ENCODE measurements around the gene PCP4. TPM values are rescaled to one million over a fixed set of nuclear protein-coding genes. Genes with fewer than 3 reads are reported as not detected.

PCP4 gene
- total RNA-seq, 1 donor from 2014 or later = not detected

DNA sequence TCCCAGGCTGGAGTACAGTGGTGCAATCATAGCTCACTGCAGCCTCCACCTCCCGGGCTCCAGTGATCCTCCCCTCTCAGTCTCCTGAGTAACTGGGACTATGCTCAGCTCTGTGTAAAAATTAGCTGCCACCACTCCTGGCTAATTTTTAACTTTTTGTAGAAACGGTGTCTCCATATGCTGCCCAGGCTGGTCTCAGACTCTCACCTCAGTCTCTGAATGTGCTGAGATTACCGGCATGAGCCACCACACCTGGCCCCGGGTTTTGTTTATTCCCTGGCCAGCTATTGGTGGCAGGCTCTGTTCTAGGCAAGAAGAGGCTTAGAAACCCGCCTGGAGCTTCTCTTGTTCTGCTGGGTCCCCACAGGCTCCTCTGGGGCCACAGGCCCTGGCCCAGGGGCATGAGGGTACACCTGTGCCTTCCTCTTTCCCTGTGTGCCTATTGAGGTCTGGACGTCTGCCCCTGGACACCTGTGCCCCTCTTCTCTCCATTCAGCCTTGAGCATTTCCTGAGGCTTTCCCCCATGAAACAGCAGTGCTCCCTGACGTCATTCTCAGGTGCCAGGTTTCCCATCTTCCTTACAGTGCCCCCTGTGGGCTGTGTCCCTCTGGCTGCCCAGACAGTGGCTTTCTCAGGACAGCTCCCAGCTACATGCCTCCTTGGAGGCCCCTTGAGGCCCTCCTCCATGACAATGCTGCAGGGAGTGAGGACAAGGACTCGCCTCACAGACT is 57.5 kb downstream of the PCP4 start:
- Mint-ChIP-seq H3K27ac (ENCODE audit: unreplicated experiment) (no peak overlapping the region), H3K4me3 (ENCODE audit: unreplicated experiment) (no peak overlapping the region), H3K36me3 (ENCODE audit: low read depth, unreplicated experiment) (no peaks in the 10 kb centered on the region), H3K27me3 (ENCODE audit: unreplicated experiment) (peaks cover 2% of the 10 kb centered on the region), H3K9me3 (ENCODE audit: unreplicated experiment) (peaks cover 4% of the 10 kb centered on the region), H3K4me1 (ENCODE audit: unreplicated experiment) (no peaks in the 10 kb centered on the region)
- TF ChIP-seq, protein P1, sequence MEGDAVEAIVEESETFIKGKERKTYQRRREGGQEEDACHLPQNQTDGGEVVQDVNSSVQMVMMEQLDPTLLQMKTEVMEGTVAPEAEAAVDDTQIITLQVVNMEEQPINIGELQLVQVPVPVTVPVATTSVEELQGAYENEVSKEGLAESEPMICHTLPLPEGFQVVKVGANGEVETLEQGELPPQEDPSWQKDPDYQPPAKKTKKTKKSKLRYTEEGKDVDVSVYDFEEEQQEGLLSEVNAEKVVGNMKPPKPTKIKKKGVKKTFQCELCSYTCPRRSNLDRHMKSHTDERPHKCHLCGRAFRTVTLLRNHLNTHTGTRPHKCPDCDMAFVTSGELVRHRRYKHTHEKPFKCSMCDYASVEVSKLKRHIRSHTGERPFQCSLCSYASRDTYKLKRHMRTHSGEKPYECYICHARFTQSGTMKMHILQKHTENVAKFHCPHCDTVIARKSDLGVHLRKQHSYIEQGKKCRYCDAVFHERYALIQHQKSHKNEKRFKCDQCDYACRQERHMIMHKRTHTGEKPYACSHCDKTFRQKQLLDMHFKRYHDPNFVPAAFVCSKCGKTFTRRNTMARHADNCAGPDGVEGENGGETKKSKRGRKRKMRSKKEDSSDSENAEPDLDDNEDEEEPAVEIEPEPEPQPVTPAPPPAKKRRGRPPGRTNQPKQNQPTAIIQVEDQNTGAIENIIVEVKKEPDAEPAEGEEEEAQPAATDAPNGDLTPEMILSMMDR (IDR thresholded peaks at IDR 0.05; ENCODE audit: unreplicated experiment) = no peak
- no peak for DNase-seq (ENCODE audit: low spot score)

DNA sequence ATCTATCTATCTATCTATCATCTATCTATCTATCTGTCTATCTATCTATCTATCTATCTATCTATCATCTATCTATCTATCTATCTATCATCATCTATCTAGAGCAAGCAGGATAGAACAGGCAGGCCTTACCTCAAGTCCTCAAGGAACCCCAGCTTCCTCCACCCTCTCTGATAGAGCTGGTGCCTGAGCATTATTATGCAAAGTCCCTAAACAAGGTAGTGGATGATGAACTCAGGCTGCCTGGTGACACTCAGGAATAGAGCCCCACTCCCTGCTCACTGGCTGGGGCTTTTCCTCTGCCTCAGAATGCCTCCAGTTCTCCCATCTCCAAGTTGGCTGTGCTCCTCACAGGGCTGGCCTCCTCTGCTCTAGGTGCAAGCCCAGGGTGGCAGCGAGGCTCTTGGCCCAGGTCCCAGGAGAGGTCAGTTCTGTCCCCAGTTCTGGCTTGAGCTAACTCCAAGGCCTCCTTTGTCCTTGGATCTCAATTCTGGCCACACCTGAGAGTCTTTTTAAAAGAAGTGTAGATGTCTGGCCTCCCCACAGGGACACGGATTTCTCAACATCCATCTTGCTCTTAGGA is 60.2 kb downstream of the PCP4 start:
- Mint-ChIP-seq H3K27ac (ENCODE audit: unreplicated experiment) (no peak overlapping the region), H3K4me3 (ENCODE audit: unreplicated experiment) (no peak overlapping the region), H3K27me3 (ENCODE audit: unreplicated experiment) (no peaks in the 10 kb centered on the region), H3K9me3 (ENCODE audit: unreplicated experiment) (peaks cover 13% of the 10 kb centered on the region), H3K4me1 (ENCODE audit: unreplicated experiment) (no peaks in the 10 kb centered on the region), H3K36me3 (ENCODE audit: low read depth, unreplicated experiment) (no peaks in the 10 kb centered on the region)
- TF ChIP-seq, protein P1 (IDR thresholded peaks at IDR 0.05; ENCODE audit: unreplicated experiment) = no peak
- DNase-seq (ENCODE audit: low spot score) = no peak

DNA sequence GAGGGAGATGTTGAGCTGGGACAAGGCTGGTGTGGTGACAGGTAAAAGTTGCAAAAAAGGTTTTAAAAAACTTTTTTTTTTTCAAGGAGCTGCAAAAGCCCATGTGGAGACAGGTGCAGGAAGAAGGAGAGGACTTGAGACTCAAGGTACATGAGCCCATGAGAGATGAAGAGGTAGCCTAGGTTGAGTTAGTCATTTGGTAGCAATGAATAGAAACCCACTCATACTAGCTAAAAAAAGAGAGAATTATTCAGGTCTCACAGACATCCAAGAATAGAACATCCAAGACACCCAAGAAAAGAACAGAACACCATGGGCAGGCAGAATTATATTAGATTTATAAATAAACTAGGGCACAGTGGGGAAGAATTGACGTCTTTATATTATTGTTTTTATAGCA is 65.1 kb downstream of the PCP4 start:
- no peaks in the 10 kb centered on the region for H3K4me1 Mint-ChIP-seq (ENCODE audit: unreplicated experiment)
- H3K4me3 Mint-ChIP-seq (ENCODE audit: unreplicated experiment) = no peak overlapping the region
- H3K9me3 Mint-ChIP-seq (ENCODE audit: unreplicated experiment) = peaks cover 16% of the 10 kb centered on the region
- no peak for DNase-seq (ENCODE audit: low spot score)
- TF ChIP-seq, protein P1 (IDR thresholded peaks at IDR 0.05; ENCODE audit: unreplicated experiment) = no peak
- peaks cover 4% of the 10 kb centered on the region for H3K36me3 Mint-ChIP-seq (ENCODE audit: low read depth, unreplicated experiment)
- H3K27ac Mint-ChIP-seq (ENCODE audit: unreplicated experiment) = no peak overlapping the region
- H3K27me3 Mint-ChIP-seq (ENCODE audit: unreplicated experiment) = no peaks in the 10 kb centered on the region

DNA sequence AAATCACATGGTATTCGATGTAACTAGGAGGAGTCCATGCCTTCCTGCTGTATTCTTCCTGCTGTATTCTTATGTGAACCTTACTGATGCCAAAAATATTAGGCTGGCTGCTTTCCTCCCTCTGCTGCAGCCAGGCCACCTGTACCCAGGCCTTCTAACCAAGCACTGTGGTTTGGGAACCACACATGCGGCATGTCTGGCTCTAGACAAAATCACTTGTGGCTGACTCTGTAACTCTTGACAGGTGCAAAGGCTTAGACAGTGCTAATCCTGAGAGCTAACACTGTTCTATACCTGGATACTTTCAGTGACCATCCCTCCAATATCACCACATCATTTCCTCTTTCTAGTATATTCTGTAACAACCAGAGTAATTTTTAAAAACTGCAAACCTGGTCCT is 67.7 kb downstream of the PCP4 start:
- TF ChIP-seq, protein P1 (IDR thresholded peaks at IDR 0.05; ENCODE audit: unreplicated experiment) = no peak
- no peak overlapping the region for H3K4me3 Mint-ChIP-seq (ENCODE audit: unreplicated experiment)
- no peak for DNase-seq (ENCODE audit: low spot score)
- H3K9me3 Mint-ChIP-seq (ENCODE audit: unreplicated experiment) = peaks cover 15% of the 10 kb centered on the region
- H3K27me3 Mint-ChIP-seq (ENCODE audit: unreplicated experiment) = peaks cover 5% of the 10 kb centered on the region
- no peak overlapping the region for H3K27ac Mint-ChIP-seq (ENCODE audit: unreplicated experiment)
- peaks cover 4% of the 10 kb centered on the region for H3K36me3 Mint-ChIP-seq (ENCODE audit: low read depth, unreplicated experiment)
- no peaks in the 10 kb centered on the region for H3K4me1 Mint-ChIP-seq (ENCODE audit: unreplicated experiment)

DNA sequence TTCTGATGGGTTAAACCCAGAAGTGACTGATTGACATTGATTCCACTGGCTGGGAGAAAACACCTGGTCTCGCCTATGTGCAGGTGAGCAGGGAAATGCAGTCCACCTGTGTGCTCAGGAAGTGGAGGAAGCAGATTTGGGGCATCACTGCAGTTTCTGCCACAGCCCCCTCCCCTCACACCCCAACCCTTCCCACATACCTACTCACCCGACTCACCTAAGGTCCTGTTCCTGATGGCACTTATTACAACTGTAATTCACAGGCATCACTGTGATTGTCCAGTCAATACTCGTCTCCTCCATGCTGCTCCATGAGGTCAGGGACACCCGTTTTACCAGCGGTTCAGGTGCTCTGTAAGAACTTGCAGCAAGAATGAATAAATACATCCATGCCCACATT is 68.5 kb downstream of the PCP4 start:
- H3K27me3 Mint-ChIP-seq (ENCODE audit: unreplicated experiment) = peaks cover 6% of the 10 kb centered on the region
- TF ChIP-seq, protein P1 (IDR thresholded peaks at IDR 0.05; ENCODE audit: unreplicated experiment) = no peak
- H3K27ac Mint-ChIP-seq (ENCODE audit: unreplicated experiment) = no peak overlapping the region
- H3K9me3 Mint-ChIP-seq (ENCODE audit: unreplicated experiment) = peaks cover 11% of the 10 kb centered on the region
- DNase-seq (ENCODE audit: low spot score) = no peak
- peaks cover 8% of the 10 kb centered on the region for H3K36me3 Mint-ChIP-seq (ENCODE audit: low read depth, unreplicated experiment)
- no peak overlapping the region for H3K4me3 Mint-ChIP-seq (ENCODE audit: unreplicated experiment)
- H3K4me1 Mint-ChIP-seq (ENCODE audit: unreplicated experiment) = no peaks in the 10 kb centered on the region
